MM.1S (cell line): ENCODE measurements around the gene COA5.

ENCODE experiments used
- CTCF ChIP-seq: fragments of 300-600 bp; sonication (generic); IDR thresholded peaks from 2 replicates; pipeline ENCODE4 v1.5.1; 2016; ENCODE audit warnings: antibody characterized with exemption, low read length, mixed read lengths
- EZH2 ChIP-seq: fragments of 300-600 bp; sonication (generic); optimal IDR thresholded peaks from 2 replicates; pipeline ENCODE3; 2017; ENCODE audit warnings: low read depth, mild to moderate bottlenecking, antibody characterized with exemption, low read length, mixed read lengths
- EZH2phosphoT487 ChIP-seq: fragments of 300-600 bp; sonication (generic); IDR thresholded peaks from 2 replicates; pipeline ENCODE4 v1.6.1; 2018; ENCODE audit warnings: antibody characterized with exemption, low read length

DNA sequence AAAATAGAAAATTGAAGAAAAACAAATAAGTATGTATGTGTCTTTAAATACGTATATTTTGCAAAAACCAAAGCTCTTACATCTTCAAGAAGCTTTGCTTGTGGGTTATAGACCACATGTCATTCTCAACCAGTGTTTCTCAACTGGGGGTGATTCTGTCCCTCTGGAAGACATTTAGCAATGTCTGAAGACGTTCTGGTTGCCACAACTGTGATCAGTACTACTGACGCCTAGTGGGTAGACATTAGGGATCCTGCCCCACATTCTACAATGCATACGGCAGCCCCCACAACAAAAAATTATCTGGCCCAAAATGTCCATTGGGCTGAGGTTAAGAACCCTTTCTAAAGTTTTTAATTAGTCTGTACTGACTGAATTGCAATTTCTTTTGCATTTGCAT lies 48.5 kb upstream of the COA5 start:
- no peak for TF ChIP-seq EZH2
- TF ChIP-seq EZH2phosphoT487, result no peak
- TF ChIP-seq CTCF, result no peak
